GM23338 (cell line): ENCODE measurements around the gene CBR1. TPM values are rescaled to one million over a fixed set of nuclear protein-coding genes. Genes with fewer than 3 reads are reported as not detected.
A peak's percentile ranks its signal among the peaks of the same experiment; 100 is the strongest.

ENCODE experiments used
- ATAC-seq: fragments of 200-7000 bp; cut with Tn5 transposase; 3 replicates; pipeline ENCODE4 v1.9.1; 2020
- DNase-seq: peaks from one replicate; pipeline ENCODE4 v3.0.0-alpha.2; 2015; ENCODE audit warnings: low spot score
- H2AFZ ChIP-seq: fragments of 200-600 bp; sonication (generic); 2 replicates; pipeline ENCODE4 v1.8.0; 2016; ENCODE audit warnings: antibody characterized with exemption, mild to moderate bottlenecking, moderate library complexity
- H3F3A ChIP-seq: fragments of 200-600 bp; sonication (generic); replicated peaks from 2 replicates; pipeline ENCODE4 v1.8.0; 2017; ENCODE audit warnings: antibody characterized with exemption, mixed run types, low read depth
- H3K27ac ChIP-seq: fragments of 200-600 bp; sonication (generic); 2 replicates; pipeline ENCODE4 v1.6.1; 2016; ENCODE audit warnings: low read depth
- H3K27me3 ChIP-seq: fragments of 200-600 bp; sonication (generic); 2 replicates; pipeline ENCODE4 v1.8.0; 2016; ENCODE audit warnings: mild to moderate bottlenecking, mixed run types, moderate library complexity; ENCODE audit not compliant: insufficient read depth
- H3K36me3 ChIP-seq: fragments of 200-600 bp; sonication (generic); 2 replicates; pipeline ENCODE4 v1.8.0; 2016; ENCODE audit warnings: mild to moderate bottlenecking; ENCODE audit not compliant: insufficient read depth
- H3K4me1 ChIP-seq: fragments of 200-600 bp; sonication (generic); 2 replicates; pipeline ENCODE4 v1.8.0; 2016; ENCODE audit warnings: mild to moderate bottlenecking, moderate library complexity; ENCODE audit not compliant: insufficient read depth
- H3K4me2 ChIP-seq: fragments of 200-600 bp; sonication (generic); 2 replicates; pipeline ENCODE4 v1.7.1; 2017; ENCODE audit warnings: mixed run types
- H3K4me3 ChIP-seq: fragments of 200-600 bp; sonication (generic); 2 replicates; pipeline ENCODE4 v1.6.1; 2016; ENCODE audit warnings: mixed run types
- H3K79me2 ChIP-seq: fragments of 200-600 bp; sonication (generic); replicated peaks from 2 replicates; pipeline ENCODE4 v1.8.0; 2017; ENCODE audit warnings: mild to moderate bottlenecking; ENCODE audit not compliant: insufficient read depth
- H3K9me2 ChIP-seq: fragments of 200-600 bp; sonication (generic); 2 replicates; pipeline ENCODE4 v1.8.0; 2017; ENCODE audit not compliant: insufficient read depth
- H4K20me1 ChIP-seq: fragments of 200-600 bp; sonication (generic); replicated peaks from 2 replicates; pipeline ENCODE4 v1.8.0; 2017; ENCODE audit warnings: mild to moderate bottlenecking; ENCODE audit not compliant: insufficient read depth
- H3K27ac Mint-ChIP-seq: 2 replicates; pipeline ENCODE4 v1.8.0; 2020; ENCODE audit warnings: inconsistent platforms, mild to moderate bottlenecking, moderate library complexity, mixed read lengths
- H3K27me3 Mint-ChIP-seq: 3 replicates; pipeline ENCODE4 v1.8.0; 2022; ENCODE audit warnings: low read depth, mild to moderate bottlenecking, moderate library complexity, mixed read lengths, inconsistent platforms; ENCODE audit not compliant: insufficient read depth, poor library complexity
- H3K36me3 Mint-ChIP-seq: 3 replicates; pipeline ENCODE4 v1.8.0; 2021; ENCODE audit warnings: low read depth, mild to moderate bottlenecking, inconsistent platforms, moderate library complexity, mixed read lengths
- H3K4me1 Mint-ChIP-seq: 3 replicates; pipeline ENCODE4 v1.8.0; 2020; ENCODE audit warnings: mild to moderate bottlenecking, inconsistent platforms, mixed read lengths
- H3K4me3 Mint-ChIP-seq: 3 replicates; pipeline ENCODE4 v1.8.0; 2021; ENCODE audit warnings: moderate library complexity, mild to moderate bottlenecking, inconsistent platforms, mixed read lengths
- H3K9me3 Mint-ChIP-seq: 3 replicates; pipeline ENCODE4 v1.8.0; 2020; ENCODE audit warnings: moderate library complexity, mild to moderate bottlenecking, inconsistent platforms, mixed read lengths
- CREB1 ChIP-seq: fragments of 250-450 bp; sonication (Bioruptor Pico); IDR thresholded peaks from 2 replicates; pipeline ENCODE4 v1.5.0; 2020; ENCODE audit warnings: low read depth, mild to moderate bottlenecking, moderate library complexity
- ETS1 ChIP-seq: IDR thresholded peaks from 2 replicates; pipeline ENCODE4 v1.6.1; 2016; ENCODE audit warnings: antibody characterized with exemption
- EZH2 ChIP-seq: fragments of 200-600 bp; sonication (generic); IDR thresholded peaks from one replicate; pipeline ENCODE4 v1.8.0; 2017; ENCODE audit warnings: antibody characterized with exemption, mild to moderate bottlenecking, low read depth; ENCODE audit not compliant: unreplicated experiment
- EZH2phosphoT487 ChIP-seq: fragments of 200-600 bp; sonication (generic); IDR thresholded peaks from one replicate; pipeline ENCODE4 v1.8.1; 2018; ENCODE audit warnings: antibody characterized with exemption; ENCODE audit not compliant: unreplicated experiment
- JUNB ChIP-seq: IDR thresholded peaks from one replicate; pipeline ENCODE4 v1.6.1; 2016; ENCODE audit warnings: antibody characterized with exemption; ENCODE audit not compliant: unreplicated experiment
- NANOG ChIP-seq: IDR thresholded peaks from 2 replicates; pipeline ENCODE4 v1.6.1; 2016; ENCODE audit warnings: antibody characterized with exemption, borderline replicate concordance
- POLR2AphosphoS5 ChIP-seq: IDR thresholded peaks from 2 replicates; pipeline ENCODE4 v1.6.1; 2016; ENCODE audit warnings: antibody characterized with exemption, low read depth
- STAT1 ChIP-seq: IDR thresholded peaks from one replicate; pipeline ENCODE4 v1.6.1; 2016; ENCODE audit warnings: antibody characterized with exemption; ENCODE audit not compliant: unreplicated experiment
- ZNF114 ChIP-seq: fragments of 250-450 bp; sonication (Bioruptor Pico); IDR thresholded peaks from 2 replicates; pipeline ENCODE4 v1.5.0; 2020; ENCODE audit warnings: mild to moderate bottlenecking, moderate library complexity
- ZNF331 ChIP-seq: fragments of 250-450 bp; sonication (Bioruptor Pico); IDR thresholded peaks from 2 replicates; pipeline ENCODE4 v1.5.0; 2020; ENCODE audit warnings: low read depth, mild to moderate bottlenecking, moderate library complexity
- polyA plus RNA-seq: library from polyadenylated mRNA; unstranded; fragments of >200 nt; fragmentation: Nextera tagmentation; extraction: Ambion mirVana; gene quantifications from 2 replicates; pipeline ENCODE4 v1.2.1, GENCODE V29; 2016
- total RNA-seq: library from RNA; depleted of rRNA; stranded (reverse); fragments of >200 nt; shearing (Covaris generic); gene quantifications from 2 replicates; pipeline ENCODE4 v1.2.3, GENCODE V29; 2014
- TF ChIP-seq, protein P1 (sequence below): IDR thresholded peaks from one replicate; pipeline ENCODE4 v1.6.1; 2018; ENCODE audit warnings: antibody characterized with exemption; ENCODE audit not compliant: unreplicated experiment
- TF ChIP-seq, protein P2 (sequence below), 2 experiments: fragments of 200-600 bp in 1 of 2; sonication (generic) in 1 of 2; conservative IDR thresholded peaks; 2 replicates each; pipeline versions ENCODE4 v1.5.1 to v1.6.1; 2016 to 2017; ENCODE audit warnings: antibody characterized with exemption in 2 of 2, low read depth in 2 of 2, mild to moderate bottlenecking in 2 of 2, moderate library complexity in 1 of 2
- TF ChIP-seq, protein P3 (sequence below): fragments of 250-450 bp; sonication (Bioruptor Pico); IDR thresholded peaks from 2 replicates; pipeline ENCODE4 v1.5.0; 2020; ENCODE audit warnings: mild to moderate bottlenecking, moderate library complexity

Gene CBR1
- total and polyA plus RNA-seq, 2 experiments from 2014 or later = 285 to 487 TPM

GRCh38 chr21:36039861-36040260, 30.0 kb upstream of the CBR1 start:
- H4K20me1 ChIP-seq = peaks cover 4% of the 10 kb centered on the region; the same call in 1 of the 2 replicates
- H3K27ac ChIP-seq = peak overlapping the region; percentile 63; the same call in 1 of the 2 replicates
- H3K4me2 ChIP-seq = no peak overlapping the region
- H3K27me3 ChIP-seq = no peaks in the 10 kb centered on the region
- peaks cover 20% of the 10 kb centered on the region for H3K4me1 Mint-ChIP-seq
- H3K27ac Mint-ChIP-seq = 0 out of 2 replicates have a peak overlapping the region, but pooled peaks have one; percentile 40
- no peaks in the 10 kb centered on the region for H3K9me2 ChIP-seq
- ATAC-seq (no peak), DNase-seq (no peak)
- H3K9me3 Mint-ChIP-seq = no peaks in the 10 kb centered on the region
- peaks cover 13% of the 10 kb centered on the region for H3K4me1 ChIP-seq
- no peak overlapping the region for H2AFZ ChIP-seq
- H3K4me3 Mint-ChIP-seq = no peak overlapping the region
- H3K27me3 Mint-ChIP-seq = peaks cover 3% of the 10 kb centered on the region
- TF ChIP-seq, protein P1, sequence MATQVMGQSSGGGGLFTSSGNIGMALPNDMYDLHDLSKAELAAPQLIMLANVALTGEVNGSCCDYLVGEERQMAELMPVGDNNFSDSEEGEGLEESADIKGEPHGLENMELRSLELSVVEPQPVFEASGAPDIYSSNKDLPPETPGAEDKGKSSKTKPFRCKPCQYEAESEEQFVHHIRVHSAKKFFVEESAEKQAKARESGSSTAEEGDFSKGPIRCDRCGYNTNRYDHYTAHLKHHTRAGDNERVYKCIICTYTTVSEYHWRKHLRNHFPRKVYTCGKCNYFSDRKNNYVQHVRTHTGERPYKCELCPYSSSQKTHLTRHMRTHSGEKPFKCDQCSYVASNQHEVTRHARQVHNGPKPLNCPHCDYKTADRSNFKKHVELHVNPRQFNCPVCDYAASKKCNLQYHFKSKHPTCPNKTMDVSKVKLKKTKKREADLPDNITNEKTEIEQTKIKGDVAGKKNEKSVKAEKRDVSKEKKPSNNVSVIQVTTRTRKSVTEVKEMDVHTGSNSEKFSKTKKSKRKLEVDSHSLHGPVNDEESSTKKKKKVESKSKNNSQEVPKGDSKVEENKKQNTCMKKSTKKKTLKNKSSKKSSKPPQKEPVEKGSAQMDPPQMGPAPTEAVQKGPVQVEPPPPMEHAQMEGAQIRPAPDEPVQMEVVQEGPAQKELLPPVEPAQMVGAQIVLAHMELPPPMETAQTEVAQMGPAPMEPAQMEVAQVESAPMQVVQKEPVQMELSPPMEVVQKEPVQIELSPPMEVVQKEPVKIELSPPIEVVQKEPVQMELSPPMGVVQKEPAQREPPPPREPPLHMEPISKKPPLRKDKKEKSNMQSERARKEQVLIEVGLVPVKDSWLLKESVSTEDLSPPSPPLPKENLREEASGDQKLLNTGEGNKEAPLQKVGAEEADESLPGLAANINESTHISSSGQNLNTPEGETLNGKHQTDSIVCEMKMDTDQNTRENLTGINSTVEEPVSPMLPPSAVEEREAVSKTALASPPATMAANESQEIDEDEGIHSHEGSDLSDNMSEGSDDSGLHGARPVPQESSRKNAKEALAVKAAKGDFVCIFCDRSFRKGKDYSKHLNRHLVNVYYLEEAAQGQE = no peak
- TF ChIP-seq POLR2AphosphoS5 = no peak
- TF ChIP-seq ZNF114 (CRISPR knock-in tag) = no peak
- TF ChIP-seq ETS1 = no peak
- TF ChIP-seq, protein P2, sequence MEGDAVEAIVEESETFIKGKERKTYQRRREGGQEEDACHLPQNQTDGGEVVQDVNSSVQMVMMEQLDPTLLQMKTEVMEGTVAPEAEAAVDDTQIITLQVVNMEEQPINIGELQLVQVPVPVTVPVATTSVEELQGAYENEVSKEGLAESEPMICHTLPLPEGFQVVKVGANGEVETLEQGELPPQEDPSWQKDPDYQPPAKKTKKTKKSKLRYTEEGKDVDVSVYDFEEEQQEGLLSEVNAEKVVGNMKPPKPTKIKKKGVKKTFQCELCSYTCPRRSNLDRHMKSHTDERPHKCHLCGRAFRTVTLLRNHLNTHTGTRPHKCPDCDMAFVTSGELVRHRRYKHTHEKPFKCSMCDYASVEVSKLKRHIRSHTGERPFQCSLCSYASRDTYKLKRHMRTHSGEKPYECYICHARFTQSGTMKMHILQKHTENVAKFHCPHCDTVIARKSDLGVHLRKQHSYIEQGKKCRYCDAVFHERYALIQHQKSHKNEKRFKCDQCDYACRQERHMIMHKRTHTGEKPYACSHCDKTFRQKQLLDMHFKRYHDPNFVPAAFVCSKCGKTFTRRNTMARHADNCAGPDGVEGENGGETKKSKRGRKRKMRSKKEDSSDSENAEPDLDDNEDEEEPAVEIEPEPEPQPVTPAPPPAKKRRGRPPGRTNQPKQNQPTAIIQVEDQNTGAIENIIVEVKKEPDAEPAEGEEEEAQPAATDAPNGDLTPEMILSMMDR (conservative IDR thresholded peaks at IDR 0.05; ENCODE audit: low read depth in 2 of 2) = no peak; a peak in 1 of 4 replicates
- TF ChIP-seq JUNB = no peak
- TF ChIP-seq EZH2 = no peak
- no peak for TF ChIP-seq ZNF331 (CRISPR knock-in tag)
- TF ChIP-seq STAT1 = no peak
- TF ChIP-seq, protein P3, sequence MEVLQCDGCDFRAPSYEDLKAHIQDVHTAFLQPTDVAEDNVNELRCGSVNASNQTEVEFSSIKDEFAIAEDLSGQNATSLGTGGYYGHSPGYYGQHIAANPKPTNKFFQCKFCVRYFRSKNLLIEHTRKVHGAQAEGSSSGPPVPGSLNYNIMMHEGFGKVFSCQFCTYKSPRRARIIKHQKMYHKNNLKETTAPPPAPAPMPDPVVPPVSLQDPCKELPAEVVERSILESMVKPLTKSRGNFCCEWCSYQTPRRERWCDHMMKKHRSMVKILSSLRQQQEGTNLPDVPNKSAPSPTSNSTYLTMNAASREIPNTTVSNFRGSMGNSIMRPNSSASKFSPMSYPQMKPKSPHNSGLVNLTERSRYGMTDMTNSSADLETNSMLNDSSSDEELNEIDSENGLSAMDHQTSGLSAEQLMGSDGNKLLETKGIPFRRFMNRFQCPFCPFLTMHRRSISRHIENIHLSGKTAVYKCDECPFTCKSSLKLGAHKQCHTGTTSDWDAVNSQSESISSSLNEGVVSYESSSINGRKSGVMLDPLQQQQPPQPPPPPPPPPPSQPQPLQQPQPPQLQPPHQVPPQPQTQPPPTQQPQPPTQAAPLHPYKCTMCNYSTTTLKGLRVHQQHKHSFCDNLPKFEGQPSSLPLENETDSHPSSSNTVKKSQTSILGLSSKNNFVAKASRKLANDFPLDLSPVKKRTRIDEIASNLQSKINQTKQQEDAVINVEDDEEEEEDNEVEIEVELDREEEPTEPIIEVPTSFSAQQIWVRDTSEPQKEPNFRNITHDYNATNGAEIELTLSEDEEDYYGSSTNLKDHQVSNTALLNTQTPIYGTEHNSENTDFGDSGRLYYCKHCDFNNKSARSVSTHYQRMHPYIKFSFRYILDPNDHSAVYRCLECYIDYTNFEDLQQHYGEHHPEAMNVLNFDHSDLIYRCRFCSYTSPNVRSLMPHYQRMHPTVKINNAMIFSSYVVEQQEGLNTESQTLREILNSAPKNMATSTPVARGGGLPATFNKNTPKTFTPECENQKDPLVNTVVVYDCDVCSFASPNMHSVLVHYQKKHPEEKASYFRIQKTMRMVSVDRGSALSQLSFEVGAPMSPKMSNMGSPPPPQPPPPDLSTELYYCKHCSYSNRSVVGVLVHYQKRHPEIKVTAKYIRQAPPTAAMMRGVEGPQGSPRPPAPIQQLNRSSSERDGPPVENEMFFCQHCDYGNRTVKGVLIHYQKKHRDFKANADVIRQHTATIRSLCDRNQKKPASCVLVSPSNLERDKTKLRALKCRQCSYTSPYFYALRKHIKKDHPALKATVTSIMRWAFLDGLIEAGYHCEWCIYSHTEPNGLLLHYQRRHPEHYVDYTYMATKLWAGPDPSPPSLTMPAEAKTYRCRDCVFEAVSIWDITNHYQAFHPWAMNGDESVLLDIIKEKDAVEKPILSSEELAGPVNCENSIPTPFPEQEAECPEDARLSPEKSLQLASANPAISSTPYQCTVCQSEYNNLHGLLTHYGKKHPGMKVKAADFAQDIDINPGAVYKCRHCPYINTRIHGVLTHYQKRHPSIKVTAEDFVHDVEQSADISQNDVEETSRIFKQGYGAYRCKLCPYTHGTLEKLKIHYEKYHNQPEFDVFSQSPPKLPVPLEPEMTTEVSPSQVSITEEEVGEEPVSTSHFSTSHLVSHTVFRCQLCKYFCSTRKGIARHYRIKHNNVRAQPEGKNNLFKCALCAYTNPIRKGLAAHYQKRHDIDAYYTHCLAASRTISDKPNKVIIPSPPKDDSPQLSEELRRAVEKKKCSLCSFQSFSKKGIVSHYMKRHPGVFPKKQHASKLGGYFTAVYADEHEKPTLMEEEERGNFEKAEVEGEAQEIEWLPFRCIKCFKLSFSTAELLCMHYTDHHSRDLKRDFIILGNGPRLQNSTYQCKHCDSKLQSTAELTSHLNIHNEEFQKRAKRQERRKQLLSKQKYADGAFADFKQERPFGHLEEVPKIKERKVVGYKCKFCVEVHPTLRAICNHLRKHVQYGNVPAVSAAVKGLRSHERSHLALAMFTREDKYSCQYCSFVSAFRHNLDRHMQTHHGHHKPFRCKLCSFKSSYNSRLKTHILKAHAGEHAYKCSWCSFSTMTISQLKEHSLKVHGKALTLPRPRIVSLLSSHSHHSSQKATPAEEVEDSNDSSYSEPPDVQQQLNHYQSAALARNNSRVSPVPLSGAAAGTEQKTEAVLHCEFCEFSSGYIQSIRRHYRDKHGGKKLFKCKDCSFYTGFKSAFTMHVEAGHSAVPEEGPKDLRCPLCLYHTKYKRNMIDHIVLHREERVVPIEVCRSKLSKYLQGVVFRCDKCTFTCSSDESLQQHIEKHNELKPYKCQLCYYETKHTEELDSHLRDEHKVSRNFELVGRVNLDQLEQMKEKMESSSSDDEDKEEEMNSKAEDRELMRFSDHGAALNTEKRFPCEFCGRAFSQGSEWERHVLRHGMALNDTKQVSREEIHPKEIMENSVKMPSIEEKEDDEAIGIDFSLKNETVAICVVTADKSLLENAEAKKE (CRISPR knock-in tag) = no peak
- no peak for TF ChIP-seq NANOG
- no peak for TF ChIP-seq CREB1
- no peak for TF ChIP-seq EZH2phosphoT487
- peaks cover 31% of the 10 kb centered on the region for H3F3A ChIP-seq
- peaks cover 9% of the 10 kb centered on the region; the same call in 1 of the 2 replicates for H3K79me2 ChIP-seq
- peaks cover 62% of the 10 kb centered on the region for H3K36me3 ChIP-seq
- H3K36me3 Mint-ChIP-seq = peaks cover 85% of the 10 kb centered on the region
- H3K4me3 ChIP-seq = no peak overlapping the region
